ENCODE data around the gene FLT3.
"Not testable (repeated sequence)": the region's sequence is repeated elsewhere in the genome, so short reads cannot be mapped to it uniquely, and the experiment has no call there.

The FLT3 gene

DNA sequence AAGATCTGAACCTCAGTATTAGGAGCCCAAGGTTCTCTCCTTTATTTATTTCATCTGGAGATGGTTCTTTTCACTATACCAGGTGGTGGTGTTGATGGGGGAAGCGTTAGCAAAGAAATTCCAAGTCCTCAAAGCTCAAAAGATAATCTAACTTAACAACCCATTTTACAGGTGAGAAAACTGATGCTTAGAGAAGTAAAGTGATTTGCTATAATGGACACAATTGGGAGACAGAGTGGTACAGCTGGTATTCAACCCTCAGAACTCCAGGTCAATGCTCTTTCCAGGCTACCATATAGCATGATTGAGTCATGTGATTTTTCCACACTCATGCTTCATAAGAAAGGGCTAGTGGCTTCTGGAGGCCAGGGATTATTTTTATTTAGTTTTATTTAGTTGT, 86.9 kb downstream of the FLT3 start:
- Histone ChIP-seq H3K9me3 (ENCODE audit: insufficient read depth, low read length) (no peaks in the 10 kb centered on the region), H4K20me1 (ENCODE audit: low read depth, low read length) (no peaks in the 10 kb centered on the region), H2AFZ (ENCODE audit: low read depth, low read length, severe bottlenecking) (peak overlapping the region; percentile 27), H3K27me3 (ENCODE audit: low read length) (no peaks in the 10 kb centered on the region), H3K36me3 (ENCODE audit: low read length) (no peaks in the 10 kb centered on the region), H3K79me2 (ENCODE audit: insufficient read depth, low read length) (no peaks in the 10 kb centered on the region), H3K4me3 (ENCODE audit: insufficient read depth, low read length, poor library complexity, severe bottlenecking) (no peak overlapping the region), H3K4me2 (ENCODE audit: low read depth, low read length, poor library complexity, severe bottlenecking) (no peak overlapping the region), H3K9ac (ENCODE audit: low read length) (no peak overlapping the region), H3K27ac (ENCODE audit: low read depth, low read length) (no peak overlapping the region), H3F3A (ENCODE audit: insufficient read depth) (no peaks in the 10 kb centered on the region), H3K9me2 (replicated peaks; ENCODE audit: insufficient read depth, low read length) (no peaks in the 10 kb centered on the region)
- TF ChIP-seq, protein P1, sequence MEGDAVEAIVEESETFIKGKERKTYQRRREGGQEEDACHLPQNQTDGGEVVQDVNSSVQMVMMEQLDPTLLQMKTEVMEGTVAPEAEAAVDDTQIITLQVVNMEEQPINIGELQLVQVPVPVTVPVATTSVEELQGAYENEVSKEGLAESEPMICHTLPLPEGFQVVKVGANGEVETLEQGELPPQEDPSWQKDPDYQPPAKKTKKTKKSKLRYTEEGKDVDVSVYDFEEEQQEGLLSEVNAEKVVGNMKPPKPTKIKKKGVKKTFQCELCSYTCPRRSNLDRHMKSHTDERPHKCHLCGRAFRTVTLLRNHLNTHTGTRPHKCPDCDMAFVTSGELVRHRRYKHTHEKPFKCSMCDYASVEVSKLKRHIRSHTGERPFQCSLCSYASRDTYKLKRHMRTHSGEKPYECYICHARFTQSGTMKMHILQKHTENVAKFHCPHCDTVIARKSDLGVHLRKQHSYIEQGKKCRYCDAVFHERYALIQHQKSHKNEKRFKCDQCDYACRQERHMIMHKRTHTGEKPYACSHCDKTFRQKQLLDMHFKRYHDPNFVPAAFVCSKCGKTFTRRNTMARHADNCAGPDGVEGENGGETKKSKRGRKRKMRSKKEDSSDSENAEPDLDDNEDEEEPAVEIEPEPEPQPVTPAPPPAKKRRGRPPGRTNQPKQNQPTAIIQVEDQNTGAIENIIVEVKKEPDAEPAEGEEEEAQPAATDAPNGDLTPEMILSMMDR (IDR thresholded peaks at IDR 0.05; ENCODE audit: insufficient read depth, low read length, poor library complexity, severe bottlenecking) = no peak
- no peak for TF ChIP-seq EZH2phosphoT487 (conservative IDR thresholded peaks at IDR 0.05; ENCODE audit: low read length)

GRCh38 chr13:28012896-28013295, 87.5 kb downstream of the FLT3 start:
- H3K79me2 ChIP-seq (ENCODE audit: insufficient read depth, low read length) = no peaks in the 10 kb centered on the region
- H4K20me1 ChIP-seq (ENCODE audit: low read depth, low read length) = no peaks in the 10 kb centered on the region
- no peaks in the 10 kb centered on the region for H3K9me3 ChIP-seq (ENCODE audit: insufficient read depth, low read length)
- no peak for TF ChIP-seq EZH2phosphoT487 (conservative IDR thresholded peaks at IDR 0.05; ENCODE audit: low read length)
- no peak overlapping the region for H3K4me3 ChIP-seq (ENCODE audit: insufficient read depth, low read length, poor library complexity, severe bottlenecking)
- peak overlapping the region; percentile 13 for H3K4me2 ChIP-seq (ENCODE audit: low read depth, low read length, poor library complexity, severe bottlenecking)
- H3K9ac ChIP-seq (ENCODE audit: low read length) = no peak overlapping the region
- H3K27ac ChIP-seq (ENCODE audit: low read depth, low read length) = no peak overlapping the region
- H3K36me3 ChIP-seq (ENCODE audit: low read length) = no peaks in the 10 kb centered on the region
- H3K27me3 ChIP-seq (ENCODE audit: low read length) = no peaks in the 10 kb centered on the region
- no peaks in the 10 kb centered on the region for H3K9me2 ChIP-seq (replicated peaks; ENCODE audit: insufficient read depth, low read length)
- peak overlapping the region; percentile 27 for H2AFZ ChIP-seq (ENCODE audit: low read depth, low read length, severe bottlenecking)
- no peaks in the 10 kb centered on the region for H3F3A ChIP-seq (ENCODE audit: insufficient read depth)

- Histone ChIP-seq H3K9me2 (replicated peaks; ENCODE audit: insufficient read depth, low read length) (no peaks in the 10 kb centered on the region), H2AFZ (ENCODE audit: low read depth, low read length, severe bottlenecking) (no peak overlapping the region), H3K79me2 (ENCODE audit: insufficient read depth, low read length) (no peaks in the 10 kb centered on the region), H4K20me1 (ENCODE audit: low read depth, low read length) (no peaks in the 10 kb centered on the region), H3F3A (ENCODE audit: insufficient read depth) (no peaks in the 10 kb centered on the region), H3K9ac (ENCODE audit: low read length) (no peak overlapping the region), H3K27me3 (ENCODE audit: low read length) (no peaks in the 10 kb centered on the region), H3K4me3 (ENCODE audit: insufficient read depth, low read length, poor library complexity, severe bottlenecking) (no peak overlapping the region), H3K27ac (ENCODE audit: low read depth, low read length) (no peak overlapping the region), H3K4me2 (ENCODE audit: low read depth, low read length, poor library complexity, severe bottlenecking) (no peak overlapping the region), H3K9me3 (ENCODE audit: insufficient read depth, low read length) (no peaks in the 10 kb centered on the region), H3K36me3 (ENCODE audit: low read length) (no peaks in the 10 kb centered on the region)
- TF ChIP-seq, protein P1 (IDR thresholded peaks at IDR 0.05; ENCODE audit: insufficient read depth, low read length, poor library complexity, severe bottlenecking) = no peak
- no peak for TF ChIP-seq EZH2phosphoT487 (conservative IDR thresholded peaks at IDR 0.05; ENCODE audit: low read length)
These were observed 88.0 kb downstream of the FLT3 start for GRCh38 chr13:28012383-28012782.

- H2AFZ ChIP-seq (ENCODE audit: low read depth, low read length, severe bottlenecking) = no peak overlapping the region
- no peaks in the 10 kb centered on the region for H4K20me1 ChIP-seq (ENCODE audit: low read depth, low read length)
- H3K9ac ChIP-seq (ENCODE audit: low read length) = no peak overlapping the region
- TF ChIP-seq, protein P1 (IDR thresholded peaks at IDR 0.05; ENCODE audit: insufficient read depth, low read length, poor library complexity, severe bottlenecking) = no peak
- TF ChIP-seq EZH2phosphoT487 (conservative IDR thresholded peaks at IDR 0.05; ENCODE audit: low read length) = no peak
- no peaks in the 10 kb centered on the region for H3F3A ChIP-seq (ENCODE audit: insufficient read depth)
- no peaks in the 10 kb centered on the region for H3K79me2 ChIP-seq (ENCODE audit: insufficient read depth, low read length)
- no peak overlapping the region for H3K27ac ChIP-seq (ENCODE audit: low read depth, low read length)
- H3K36me3 ChIP-seq (ENCODE audit: low read length) = no peaks in the 10 kb centered on the region
- H3K4me3 ChIP-seq (ENCODE audit: insufficient read depth, low read length, poor library complexity, severe bottlenecking) = no peak overlapping the region
- no peak overlapping the region for H3K4me2 ChIP-seq (ENCODE audit: low read depth, low read length, poor library complexity, severe bottlenecking)
- no peaks in the 10 kb centered on the region for H3K9me3 ChIP-seq (ENCODE audit: insufficient read depth, low read length)
- H3K9me2 ChIP-seq (replicated peaks; ENCODE audit: insufficient read depth, low read length) = no peaks in the 10 kb centered on the region
- H3K27me3 ChIP-seq (ENCODE audit: low read length) = no peaks in the 10 kb centered on the region
These were observed 90.3 kb downstream of the FLT3 start for GRCh38 chr13:28010046-28010445.

GRCh38 chr13:28005016-28005415, 95.4 kb downstream of the FLT3 start:
- H3K4me2 ChIP-seq (ENCODE audit: low read depth, low read length, poor library complexity, severe bottlenecking); H3K9ac ChIP-seq (ENCODE audit: low read length); H3K4me3 ChIP-seq (ENCODE audit: insufficient read depth, low read length, poor library complexity, severe bottlenecking); H3K27me3 ChIP-seq (ENCODE audit: low read length); H3K9me2 ChIP-seq (replicated peaks; ENCODE audit: insufficient read depth, low read length); H3K36me3 ChIP-seq (ENCODE audit: low read length); H3K9me3 ChIP-seq (ENCODE audit: insufficient read depth, low read length); H3K27ac ChIP-seq (ENCODE audit: low read depth, low read length); H3F3A ChIP-seq (ENCODE audit: insufficient read depth); H2AFZ ChIP-seq (ENCODE audit: low read depth, low read length, severe bottlenecking); H4K20me1 ChIP-seq (ENCODE audit: low read depth, low read length); H3K79me2 ChIP-seq (ENCODE audit: insufficient read depth, low read length): not testable (repeated sequence)
